Mucosa of stomach (tissue), 1 donor: ENCODE data around the gene PARD3.

Experiments
- H3K27me3 ChIP-seq: one replicate; pipeline ENCODE4 v1.7.0; 2013; ENCODE audit warnings: mild to moderate bottlenecking, low read length; ENCODE audit not compliant: control insufficient read depth, insufficient read depth
- H3K36me3 ChIP-seq: one replicate; pipeline ENCODE4 v1.7.0; 2013; ENCODE audit warnings: low read length; ENCODE audit not compliant: control insufficient read depth, insufficient read depth
- H3K4me1 ChIP-seq: one replicate; pipeline ENCODE4 v1.7.0; 2013; ENCODE audit warnings: mild to moderate bottlenecking, low read length; ENCODE audit not compliant: control insufficient read depth, insufficient read depth
- H3K4me3 ChIP-seq: one replicate; pipeline ENCODE4 v1.7.0; 2013; ENCODE audit warnings: low read length
- H3K9ac ChIP-seq: one replicate; pipeline ENCODE4 v1.7.0; 2013; ENCODE audit warnings: mild to moderate bottlenecking, low read length, moderate library complexity
- H3K9me3 ChIP-seq: one replicate; pipeline ENCODE4 v1.7.0; 2013; ENCODE audit warnings: mild to moderate bottlenecking, low read length, moderate library complexity; ENCODE audit not compliant: control insufficient read depth
- donor health status: Pancreatic carcinoma.

Gene PARD3

GRCh38 chr10:34316154-34316553 is 498.9 kb downstream of the PARD3 start:
- Histone ChIP-seq H3K4me3 (no peak overlapping the region), H3K36me3 (no peaks in the 10 kb centered on the region), H3K27me3 (no peaks in the 10 kb centered on the region), H3K9ac (no peak overlapping the region), H3K9me3 (no peaks in the 10 kb centered on the region), H3K4me1 (peaks cover 21% of the 10 kb centered on the region)

DNA sequence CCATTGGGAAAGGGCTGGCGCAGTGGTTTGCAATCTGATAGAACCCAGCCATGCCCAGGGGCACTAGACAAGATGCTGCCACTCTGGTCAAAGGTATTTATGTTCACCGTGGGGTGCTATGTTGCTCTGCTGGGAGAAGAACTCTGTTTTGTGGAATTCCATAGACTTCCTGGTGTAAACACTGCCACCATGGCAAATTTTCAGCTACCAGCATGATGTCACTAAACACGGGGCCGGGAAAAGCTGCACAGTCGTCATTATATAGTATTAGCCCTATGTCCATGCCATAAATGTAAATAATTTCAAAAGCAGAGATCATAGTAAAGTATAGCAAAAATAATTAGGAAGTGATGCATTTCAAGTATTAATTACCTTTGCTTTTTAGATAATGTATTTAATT is 500.6 kb downstream of the PARD3 start:
- Histone ChIP-seq H3K36me3 (no peaks in the 10 kb centered on the region), H3K27me3 (no peaks in the 10 kb centered on the region), H3K4me1 (peaks cover 10% of the 10 kb centered on the region), H3K9ac (no peak overlapping the region), H3K4me3 (no peak overlapping the region), H3K9me3 (no peaks in the 10 kb centered on the region)

DNA sequence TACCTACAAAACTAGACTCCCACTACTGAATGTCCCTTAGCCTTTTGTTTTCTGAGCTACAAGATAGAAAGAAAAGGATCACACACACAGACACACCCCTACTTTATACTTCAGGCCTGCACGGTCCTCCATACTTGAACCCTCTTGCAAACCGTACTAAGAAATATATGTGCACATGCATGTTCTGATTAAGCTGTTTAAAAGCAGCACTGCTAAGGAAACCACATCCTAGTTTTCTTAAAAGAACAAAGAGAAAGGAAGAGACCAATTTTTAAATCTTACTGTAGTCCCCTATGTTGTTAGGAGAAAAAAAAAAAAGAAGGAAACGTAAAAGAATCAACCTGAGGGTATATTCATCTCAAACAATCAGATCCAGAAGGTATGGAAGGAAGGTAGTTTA is 501.2 kb downstream of the PARD3 start:
- Histone ChIP-seq H3K9me3 (no peaks in the 10 kb centered on the region), H3K36me3 (no peaks in the 10 kb centered on the region), H3K4me3 (no peak overlapping the region), H3K9ac (no peak overlapping the region), H3K27me3 (no peaks in the 10 kb centered on the region), H3K4me1 (peaks cover 5% of the 10 kb centered on the region)

DNA sequence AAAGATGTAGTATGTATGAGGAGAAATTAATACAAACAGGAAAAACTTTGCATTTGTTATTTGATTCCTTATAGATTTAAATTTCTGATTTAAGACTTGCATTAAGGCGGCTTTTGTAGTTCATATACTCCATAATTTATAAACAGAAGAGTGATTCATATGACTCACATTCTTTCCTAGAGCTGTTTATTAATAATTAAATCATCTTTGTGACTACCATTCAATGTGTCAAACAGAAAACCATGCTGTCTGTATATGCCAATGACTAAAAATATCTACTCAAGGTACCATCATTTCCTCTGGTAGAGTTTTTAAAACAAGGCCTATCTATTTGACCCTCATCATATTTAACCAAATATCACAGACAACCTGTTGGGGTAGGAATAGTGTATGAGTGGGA is 501.7 kb downstream of the PARD3 start:
- Histone ChIP-seq H3K9ac (no peak overlapping the region), H3K4me3 (no peak overlapping the region), H3K27me3 (no peaks in the 10 kb centered on the region), H3K9me3 (no peaks in the 10 kb centered on the region), H3K4me1 (peaks cover 5% of the 10 kb centered on the region), H3K36me3 (no peaks in the 10 kb centered on the region)

- Histone ChIP-seq H3K4me3 (no peak overlapping the region), H3K9me3 (no peaks in the 10 kb centered on the region), H3K4me1 (peaks cover 5% of the 10 kb centered on the region), H3K27me3 (no peaks in the 10 kb centered on the region), H3K9ac (no peak overlapping the region), H3K36me3 (no peaks in the 10 kb centered on the region)
Observed at GRCh38 chr10:34311679-34312078, 503.4 kb downstream of the PARD3 start.

DNA sequence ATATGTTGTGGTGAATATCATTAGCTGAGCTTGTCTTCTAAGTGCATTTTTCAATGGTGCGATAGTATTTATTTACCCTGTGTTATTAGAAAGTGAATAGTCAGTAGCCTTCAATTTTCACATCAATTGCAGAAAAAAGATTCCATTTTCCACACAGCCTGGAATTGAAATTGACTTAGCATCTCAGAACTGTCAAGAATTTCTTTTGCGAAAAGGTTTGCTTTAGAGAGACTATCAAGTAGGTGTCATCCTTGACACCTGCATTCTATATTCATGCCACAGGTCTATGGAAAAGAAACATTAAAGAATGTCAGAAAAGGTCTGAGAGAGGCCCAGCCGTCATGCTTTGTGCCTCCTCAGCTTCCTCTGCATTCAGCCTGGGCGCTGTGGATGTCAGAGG is 504.9 kb downstream of the PARD3 start:
- no peaks in the 10 kb centered on the region for H3K36me3 ChIP-seq
- H3K4me3 ChIP-seq = no peak overlapping the region
- H3K9ac ChIP-seq = no peak overlapping the region
- no peaks in the 10 kb centered on the region for H3K27me3 ChIP-seq
- H3K4me1 ChIP-seq = peaks cover 5% of the 10 kb centered on the region
- no peaks in the 10 kb centered on the region for H3K9me3 ChIP-seq

GRCh38 chr10:34305189-34305588 is 509.9 kb downstream of the PARD3 start:
- no peak overlapping the region for H3K9ac ChIP-seq
- H3K4me3 ChIP-seq = no peak overlapping the region
- no peaks in the 10 kb centered on the region for H3K4me1 ChIP-seq
- no peaks in the 10 kb centered on the region for H3K27me3 ChIP-seq
- H3K9me3 ChIP-seq = no peaks in the 10 kb centered on the region
- no peaks in the 10 kb centered on the region for H3K36me3 ChIP-seq

GRCh38 chr10:34303022-34303421 is 512.1 kb downstream of the PARD3 start:
- no peaks in the 10 kb centered on the region for H3K4me1 ChIP-seq
- H3K9me3 ChIP-seq = no peaks in the 10 kb centered on the region
- no peaks in the 10 kb centered on the region for H3K27me3 ChIP-seq
- H3K4me3 ChIP-seq = no peak overlapping the region
- no peaks in the 10 kb centered on the region for H3K36me3 ChIP-seq
- no peak overlapping the region for H3K9ac ChIP-seq

DNA sequence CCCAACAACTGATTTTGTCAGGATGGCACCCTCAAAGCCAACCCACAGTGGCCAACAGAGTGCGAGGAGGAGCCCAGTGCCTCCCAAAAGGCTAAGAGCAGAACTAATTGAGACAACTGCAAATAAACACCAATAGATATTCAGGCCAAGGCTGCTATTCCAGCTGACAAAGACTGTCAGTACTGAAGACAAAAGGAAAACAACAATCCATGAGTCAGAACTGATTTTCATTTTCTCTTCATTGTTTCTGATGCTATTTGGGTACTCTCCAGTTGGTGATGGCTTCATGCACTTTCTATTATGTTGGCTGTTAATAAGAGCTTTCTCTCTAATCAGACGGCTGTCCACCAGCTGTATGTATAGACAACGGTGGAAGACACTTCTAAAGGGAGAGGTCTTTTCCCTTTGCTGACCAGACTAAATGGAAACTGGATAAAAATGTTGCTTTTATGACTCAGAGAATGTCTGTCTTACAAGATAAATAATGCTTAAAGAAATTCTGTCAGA is 515.9 kb downstream of the PARD3 start:
- no peak overlapping the region for H3K4me3 ChIP-seq
- no peaks in the 10 kb centered on the region for H3K27me3 ChIP-seq
- H3K9ac ChIP-seq = no peak overlapping the region

DNA sequence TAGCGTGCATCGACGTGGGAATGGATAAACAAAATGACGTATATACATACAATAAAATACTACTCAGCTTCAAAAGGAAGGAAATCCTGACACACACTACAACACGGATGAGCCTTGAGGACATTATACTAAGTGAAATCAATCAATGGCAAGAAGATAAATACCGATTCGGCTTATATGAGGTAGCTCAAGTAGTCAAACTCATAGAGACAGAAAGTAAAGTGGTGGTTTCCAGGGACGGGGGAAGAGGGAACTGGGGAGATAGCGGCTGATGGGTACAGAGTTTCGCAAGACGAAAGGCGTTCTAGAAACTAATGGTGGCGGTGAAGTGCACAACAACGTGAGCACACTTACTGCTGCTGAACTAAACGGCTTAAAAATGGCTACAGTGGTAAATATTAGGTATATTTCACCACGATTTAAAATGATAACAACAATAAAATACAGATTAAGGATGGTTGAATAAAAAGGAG is 516.7 kb downstream of the PARD3 start:
- no peaks in the 10 kb centered on the region for H3K9me3 ChIP-seq
- no peak overlapping the region for H3K9ac ChIP-seq
- peaks cover 5% of the 10 kb centered on the region for H3K4me1 ChIP-seq
- H3K4me3 ChIP-seq = no peak overlapping the region
- H3K36me3 ChIP-seq = no peaks in the 10 kb centered on the region
- H3K27me3 ChIP-seq = no peaks in the 10 kb centered on the region

More for the DNA sequence above, 515.9 kb downstream of the PARD3 start:
- Histone ChIP-seq H3K36me3 (no peaks in the 10 kb centered on the region), H3K4me1 (peaks cover 5% of the 10 kb centered on the region), H3K9me3 (no peaks in the 10 kb centered on the region)

- Histone ChIP-seq H3K4me3 (no peak overlapping the region), H3K36me3 (no peaks in the 10 kb centered on the region), H3K27me3 (no peaks in the 10 kb centered on the region), H3K4me1 (peaks cover 5% of the 10 kb centered on the region), H3K9ac (no peak overlapping the region), H3K9me3 (no peaks in the 10 kb centered on the region)
Observed at GRCh38 chr10:34297541-34298345, 517.4 kb downstream of the PARD3 start.

DNA sequence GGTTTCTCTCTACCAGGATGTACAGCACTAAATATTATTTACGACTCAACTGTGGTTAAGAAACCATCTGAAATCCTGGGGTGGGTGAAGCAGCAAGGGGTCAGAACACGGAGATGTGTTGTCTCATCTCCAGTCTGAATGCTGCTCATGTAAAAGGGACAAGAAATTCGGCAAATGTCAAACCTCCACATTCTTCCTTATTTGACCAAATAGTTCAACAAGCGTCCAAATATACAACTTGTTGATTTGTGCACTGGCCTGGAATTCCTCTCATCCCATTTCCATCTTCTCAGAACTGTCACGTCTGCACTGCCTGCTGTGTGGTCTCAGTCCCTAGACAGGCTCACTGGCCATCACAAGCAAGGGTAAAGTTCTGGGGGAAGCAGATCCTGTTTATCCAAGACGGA is 520.0 kb downstream of the PARD3 start:
- no peak overlapping the region for H3K4me3 ChIP-seq
- no peak overlapping the region for H3K9ac ChIP-seq
- H3K36me3 ChIP-seq = no peaks in the 10 kb centered on the region
- H3K9me3 ChIP-seq = no peaks in the 10 kb centered on the region
- no peaks in the 10 kb centered on the region for H3K27me3 ChIP-seq
- peaks cover 9% of the 10 kb centered on the region for H3K4me1 ChIP-seq
